Immature natural killer cell (primary cell): ENCODE results near the gene AHNAK2. TPM values are rescaled to one million over a fixed set of nuclear protein-coding genes. Genes with fewer than 3 reads are reported as not detected.
"Not testable (repeated sequence)": the region's sequence is repeated elsewhere in the genome, so short reads cannot be mapped to it uniquely, and the experiment has no call there.

Source experiments
- DNase-seq, 3 donors: peaks; one replicate each; pipeline ENCODE4 v3.0.0; 2022; ENCODE audit warnings: mixed read lengths in 1 of 3
- H3K27ac Mint-ChIP-seq, 6 donors: one replicate each; pipeline ENCODE4 v1.8.0; 2020; ENCODE audit warnings: mixed read lengths in 6 of 6, mild to moderate bottlenecking in 5 of 6, inconsistent platforms in 4 of 6, moderate library complexity in 3 of 6
- H3K27me3 Mint-ChIP-seq, 3 donors: one replicate each; pipeline ENCODE4 v1.8.0; 2020 to 2021; ENCODE audit warnings: low read depth in 3 of 3, mild to moderate bottlenecking in 3 of 3, mixed read lengths in 3 of 3, moderate library complexity in 3 of 3, inconsistent platforms in 1 of 3
- H3K36me3 Mint-ChIP-seq, 3 donors: one replicate each; pipeline ENCODE4 v1.8.0; 2020; ENCODE audit warnings: mixed read lengths in 3 of 3, inconsistent platforms in 2 of 3, mild to moderate bottlenecking in 2 of 3
- H3K4me1 Mint-ChIP-seq, 2 donors: one replicate each; pipeline ENCODE4 v1.8.0; 2020; ENCODE audit warnings: inconsistent platforms in 2 of 2, mild to moderate bottlenecking in 2 of 2, mixed read lengths in 2 of 2, moderate library complexity in 1 of 2
- H3K4me3 Mint-ChIP-seq, 5 donors: one replicate each; pipeline ENCODE4 v1.8.0; 2020; ENCODE audit warnings: mild to moderate bottlenecking in 5 of 5, mixed read lengths in 5 of 5, inconsistent platforms in 3 of 5, moderate library complexity in 3 of 5
- H3K9me3 Mint-ChIP-seq, 6 donors: one replicate each; pipeline ENCODE4 v1.8.0; 2020; ENCODE audit warnings: mild to moderate bottlenecking in 6 of 6, mixed read lengths in 6 of 6, inconsistent platforms in 4 of 6, moderate library complexity in 3 of 6
- polyA plus RNA-seq, 3 donors: library from polyadenylated mRNA; unstranded; fragments of 300-500 nt; fragmentation: Illumina TruSeq; gene quantifications; one replicate each; pipeline ENCODE4 v1.2.3, GENCODE V29; 2021

AHNAK2 gene
- polyA plus RNA-seq, 3 donors from 2014 or later = not detected

- Mint-ChIP-seq H3K4me3 (no peak overlapping the region), H3K36me3 (no peaks in the 10 kb centered on the region), H3K27ac (no peak overlapping the region), H3K9me3 (no peaks in the 10 kb centered on the region), H3K4me1 (no peaks in the 10 kb centered on the region), H3K27me3 (peaks cover 1 to 9% (median 4%) of the 10 kb centered on the region in 3 donors)
- no peak for DNase-seq
Observed at GRCh38 chr14:104954746-104955395, 23.3 kb downstream of the AHNAK2 start.

- Mint-ChIP-seq H3K4me1 (no peaks in the 10 kb centered on the region), H3K27me3 (peaks cover 1 to 9% (median 4%) of the 10 kb centered on the region in 3 donors), H3K27ac (no peak overlapping the region), H3K36me3 (no peaks in the 10 kb centered on the region), H3K4me3 (no peak overlapping the region), H3K9me3 (no peaks in the 10 kb centered on the region)
- DNase-seq = no peak
Observed at GRCh38 chr14:104953896-104954656, 24.1 kb downstream of the AHNAK2 start.

GRCh38 chr14:104953097-104953496 lies 25.1 kb downstream of the AHNAK2 start:
- H3K4me1 Mint-ChIP-seq = no peaks in the 10 kb centered on the region
- H3K9me3 Mint-ChIP-seq = no peaks in the 10 kb centered on the region
- H3K4me3 Mint-ChIP-seq = no peak overlapping the region
- DNase-seq = no peak
- H3K27me3 Mint-ChIP-seq = peaks cover 1 to 7% (median 4%) of the 10 kb centered on the region in 3 donors
- H3K36me3 Mint-ChIP-seq = no peaks in the 10 kb centered on the region
- no peak overlapping the region for H3K27ac Mint-ChIP-seq

GRCh38 chr14:104951863-104952657 lies 26.1 kb downstream of the AHNAK2 start:
- not testable (repeated sequence) for H3K9me3 Mint-ChIP-seq, H3K4me3 Mint-ChIP-seq, DNase-seq, H3K27me3 Mint-ChIP-seq, H3K36me3 Mint-ChIP-seq, H3K4me1 Mint-ChIP-seq, H3K27ac Mint-ChIP-seq

GRCh38 chr14:104950701-104951100 lies 27.5 kb downstream of the AHNAK2 start:
- not testable (repeated sequence) for H3K9me3 Mint-ChIP-seq, H3K27ac Mint-ChIP-seq, H3K36me3 Mint-ChIP-seq

GRCh38 chr14:104950021-104950420 lies 28.2 kb downstream of the AHNAK2 start:
- Mint-ChIP-seq H3K27me3 (peaks cover 0 to 2% (median 2%) of the 10 kb centered on the region in 3 donors), H3K36me3 (no peaks in the 10 kb centered on the region), H3K9me3 (no peaks in the 10 kb centered on the region), H3K4me1 (no peaks in the 10 kb centered on the region), H3K27ac (no peak overlapping the region), H3K4me3 (no peak overlapping the region)
- DNase-seq = no peak

More at GRCh38 chr14:104950701-104951100, 27.5 kb downstream of the AHNAK2 start:
- not testable (repeated sequence) for H3K27me3 Mint-ChIP-seq, DNase-seq, H3K4me3 Mint-ChIP-seq, H3K4me1 Mint-ChIP-seq

- H3K4me1 Mint-ChIP-seq, H3K36me3 Mint-ChIP-seq, DNase-seq, H3K27ac Mint-ChIP-seq, H3K4me3 Mint-ChIP-seq, H3K27me3 Mint-ChIP-seq, H3K9me3 Mint-ChIP-seq: not testable (repeated sequence)
Observed at GRCh38 chr14:104949406-104949955, 28.7 kb downstream of the AHNAK2 start.

- H3K4me3 Mint-ChIP-seq = no peak overlapping the region
- DNase-seq = no peak
- no peaks in the 10 kb centered on the region for H3K27me3 Mint-ChIP-seq
- H3K36me3 Mint-ChIP-seq = no peaks in the 10 kb centered on the region
- H3K27ac Mint-ChIP-seq = no peak overlapping the region
- H3K4me1 Mint-ChIP-seq = no peaks in the 10 kb centered on the region
- no peaks in the 10 kb centered on the region for H3K9me3 Mint-ChIP-seq
Observed at GRCh38 chr14:104948736-104949031, 29.5 kb downstream of the AHNAK2 start.

- not testable (repeated sequence) for H3K9me3 Mint-ChIP-seq, H3K4me1 Mint-ChIP-seq, H3K27me3 Mint-ChIP-seq, H3K27ac Mint-ChIP-seq, H3K4me3 Mint-ChIP-seq, DNase-seq, H3K36me3 Mint-ChIP-seq
Observed at GRCh38 chr14:104947881-104948735, 30.1 kb downstream of the AHNAK2 start.

GRCh38 chr14:104947201-104947600 lies 31.0 kb downstream of the AHNAK2 start:
- not testable (repeated sequence) for H3K27ac Mint-ChIP-seq, DNase-seq, H3K4me3 Mint-ChIP-seq, H3K27me3 Mint-ChIP-seq, H3K9me3 Mint-ChIP-seq, H3K4me1 Mint-ChIP-seq, H3K36me3 Mint-ChIP-seq

- H3K4me1 Mint-ChIP-seq, H3K4me3 Mint-ChIP-seq, DNase-seq, H3K27me3 Mint-ChIP-seq, H3K9me3 Mint-ChIP-seq, H3K27ac Mint-ChIP-seq, H3K36me3 Mint-ChIP-seq: not testable (repeated sequence)
Observed at GRCh38 chr14:104945986-104946965, 31.9 kb downstream of the AHNAK2 start.

- H3K27me3 Mint-ChIP-seq, H3K4me3 Mint-ChIP-seq, DNase-seq, H3K9me3 Mint-ChIP-seq, H3K4me1 Mint-ChIP-seq, H3K36me3 Mint-ChIP-seq, H3K27ac Mint-ChIP-seq: not testable (repeated sequence)
Observed at GRCh38 chr14:104945266-104945665, 32.9 kb downstream of the AHNAK2 start.
